CD4-positive, alpha-beta T cell treated with Interleukin-15 for 4 hours (primary cell): ENCODE measurements around the gene SFXN4.
"Not testable (repeated sequence)": the region's sequence is repeated elsewhere in the genome, so short reads cannot be mapped to it uniquely, and the experiment has no call there.

ENCODE experiments used
- DNase-seq: peaks from one replicate; pipeline ENCODE4 v3.0.0-alpha.2; 2020; ENCODE audit warnings: low spot score

The SFXN4 gene

DNA sequence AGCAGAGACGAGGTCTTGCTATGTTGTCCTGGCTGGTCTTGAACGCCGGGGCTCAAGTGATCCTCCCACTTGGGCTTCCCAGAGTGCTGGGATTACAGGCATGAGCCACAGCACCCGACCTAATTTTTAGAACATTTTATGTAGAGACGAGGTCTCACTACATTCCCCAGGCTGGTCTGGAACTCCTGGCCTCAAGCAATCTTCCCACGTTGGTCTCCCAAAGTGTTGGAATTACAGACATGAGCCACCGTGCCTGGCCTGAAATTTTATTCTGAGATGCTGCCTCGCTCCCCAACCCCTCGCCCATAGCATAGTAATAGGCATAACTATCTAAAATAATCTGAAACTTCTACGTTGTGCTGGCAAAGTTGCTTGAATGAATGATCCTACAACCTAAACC is 21.9 kb downstream of the SFXN4 start:
- no peak for DNase-seq

DNA sequence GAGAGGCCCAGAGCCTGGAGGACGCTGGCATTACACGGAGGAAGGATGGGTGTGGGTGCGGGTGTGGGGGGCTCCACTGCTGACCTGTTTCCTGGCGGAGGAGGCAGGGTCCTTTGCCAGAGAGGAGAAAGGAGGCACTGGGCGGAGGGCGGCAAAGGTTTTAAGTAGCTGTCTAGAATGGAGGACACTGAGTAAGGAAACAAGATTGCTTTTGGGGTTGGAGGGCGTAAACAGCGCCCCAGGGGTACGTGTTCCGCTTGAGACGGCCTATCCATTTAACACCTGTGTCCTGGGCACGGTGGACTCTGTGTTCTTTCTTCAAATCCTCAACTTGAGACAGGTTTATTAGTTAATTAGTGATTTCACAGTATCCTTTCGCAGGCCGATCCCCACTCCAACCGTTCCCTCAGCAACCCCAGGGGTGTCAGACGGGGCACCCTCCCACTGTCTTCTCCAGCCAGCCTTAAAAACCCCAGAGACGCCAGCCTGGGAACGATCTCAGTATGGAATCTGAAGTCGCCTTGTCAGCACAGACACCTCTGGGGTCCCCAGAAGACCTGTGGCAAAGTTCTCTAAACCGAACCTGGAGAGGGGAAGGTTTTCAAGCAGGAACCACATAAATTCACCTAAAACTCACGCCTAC is 24.8 kb downstream of the SFXN4 start:
- DNase-seq: no peak

DNA sequence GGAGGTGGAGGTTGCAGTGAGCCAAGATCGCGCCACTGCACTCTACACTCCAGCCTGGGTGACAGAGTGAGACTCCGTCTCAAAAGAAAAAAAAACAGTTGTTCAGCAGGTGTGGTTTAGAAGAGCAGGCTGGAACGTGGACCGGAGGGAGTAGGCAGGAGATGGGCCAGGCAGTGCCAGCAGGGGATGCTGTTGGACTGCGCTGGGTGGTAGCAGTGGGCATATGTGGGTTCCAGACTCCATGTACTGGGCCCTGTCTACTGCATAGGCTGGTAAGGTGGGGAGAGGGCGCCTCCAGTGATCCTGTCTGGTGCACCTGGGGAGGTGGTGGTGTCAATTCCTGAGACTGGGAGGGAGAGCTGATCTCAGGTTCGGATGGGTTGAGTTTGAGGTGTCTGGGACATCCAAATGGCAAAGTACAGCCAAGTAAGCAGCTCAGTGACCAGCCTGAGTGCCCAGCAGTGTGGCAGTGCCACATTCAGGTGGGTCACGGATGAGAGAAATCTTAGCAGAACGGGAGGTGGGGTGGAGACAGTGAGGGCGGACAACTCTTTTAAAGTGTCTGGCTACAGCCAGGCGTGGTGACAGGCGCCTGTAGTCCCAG is 25.9 kb downstream of the SFXN4 start:
- peak; percentile 50 for DNase-seq

DNA sequence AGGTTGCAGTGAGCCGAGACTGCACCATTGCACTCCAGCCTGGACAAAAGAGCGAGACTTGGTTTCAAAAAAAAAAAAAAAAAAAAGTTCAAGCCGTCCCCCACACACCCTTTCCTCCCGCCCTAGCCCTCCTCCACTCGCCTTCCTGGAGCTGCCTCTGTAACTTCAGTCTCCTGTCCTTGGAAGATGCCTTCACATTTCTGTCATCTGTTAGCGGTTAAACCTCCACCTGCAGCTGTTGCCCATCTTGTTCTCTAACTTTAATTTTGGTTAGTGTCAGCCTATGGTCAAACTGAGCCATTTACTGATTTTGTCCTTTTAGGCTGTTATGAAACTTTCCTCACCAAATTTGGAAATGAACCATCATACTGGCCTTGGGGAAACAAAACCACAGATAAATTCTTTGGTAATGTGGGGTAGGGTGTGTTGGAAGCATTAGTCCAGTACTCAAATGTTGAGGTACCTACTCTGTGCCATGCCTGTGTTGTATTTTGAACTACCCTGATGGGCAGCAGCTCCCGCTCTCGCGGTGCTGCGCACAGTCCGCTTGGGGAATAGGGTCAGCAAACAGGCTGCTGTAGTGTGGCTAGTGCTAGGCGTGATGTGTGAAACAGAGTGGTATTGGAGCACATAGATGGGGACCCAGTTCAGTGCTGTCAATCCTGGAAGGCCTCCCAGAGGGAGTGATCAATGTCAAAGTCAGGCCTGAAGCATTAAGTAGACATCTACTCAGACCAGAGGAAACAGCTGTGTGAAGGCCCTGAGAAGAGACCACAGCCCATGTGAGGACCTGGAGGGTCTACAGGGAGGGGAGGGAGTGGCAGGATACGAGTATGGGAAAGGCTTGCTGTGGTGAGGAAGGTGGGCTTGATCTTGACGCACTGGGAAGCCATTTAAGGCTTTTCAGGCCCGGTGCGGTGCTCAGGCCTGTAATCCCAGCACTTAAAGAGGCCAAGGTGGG is 26.9 kb downstream of the SFXN4 start:
- DNase-seq: no peak

DNA sequence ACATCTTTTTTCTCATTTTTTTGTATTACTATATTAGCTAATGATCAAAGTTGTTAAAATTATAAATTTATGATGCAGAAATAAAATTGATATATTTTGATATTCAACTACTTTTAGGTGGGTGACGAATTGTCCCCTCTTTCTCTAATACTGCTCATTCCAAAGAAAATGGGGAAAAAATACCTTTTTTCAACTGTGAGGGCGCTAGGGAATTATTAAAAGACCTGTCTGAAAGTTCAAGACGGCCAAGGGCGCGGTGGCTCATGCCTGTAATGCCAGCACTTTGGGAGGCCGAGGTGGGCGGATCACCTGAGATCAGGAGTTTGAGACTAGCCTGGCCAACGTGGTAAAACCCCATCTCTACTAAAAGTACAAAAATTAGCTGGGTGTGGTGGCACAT is 27.6 kb downstream of the SFXN4 start:
- not testable (repeated sequence) for DNase-seq

DNA sequence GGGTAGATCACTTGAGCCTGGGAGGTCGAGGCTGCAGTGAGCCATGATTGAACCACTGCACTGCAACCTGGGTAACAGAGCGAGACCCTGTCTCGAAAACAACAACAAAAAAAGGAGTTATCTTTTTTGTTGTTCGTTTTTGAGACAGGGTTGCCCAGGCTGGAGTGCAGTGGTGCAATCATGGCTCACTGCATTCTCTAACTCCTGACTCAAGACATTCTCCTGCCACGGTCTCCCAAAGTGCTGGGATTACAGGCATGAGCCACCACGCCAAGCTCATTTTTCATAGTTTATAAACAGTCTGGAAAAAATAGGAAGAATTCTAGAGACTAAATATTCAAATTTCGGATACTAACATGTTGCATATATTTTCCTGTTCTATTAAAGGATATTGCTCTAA is 29.4 kb downstream of the SFXN4 start:
- DNase-seq: no peak

DNA sequence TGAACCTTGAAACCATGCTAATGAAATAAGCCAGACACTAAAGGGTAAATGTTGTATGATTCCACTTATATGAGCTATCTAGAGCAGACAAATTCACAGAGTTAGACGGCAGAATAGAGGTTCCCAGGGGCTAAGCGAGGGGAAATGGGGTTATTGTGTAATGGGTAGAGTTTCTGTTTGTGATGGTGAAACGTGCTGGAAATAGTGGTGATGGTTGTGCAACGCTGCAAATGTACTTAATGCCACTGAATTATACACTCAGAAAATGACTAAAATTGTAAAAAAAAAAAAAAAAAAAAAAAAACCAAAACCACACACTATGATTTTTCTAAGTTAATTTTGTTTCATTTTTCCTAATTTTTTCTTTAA is 30.0 kb downstream of the SFXN4 start:
- DNase-seq: no peak

DNA sequence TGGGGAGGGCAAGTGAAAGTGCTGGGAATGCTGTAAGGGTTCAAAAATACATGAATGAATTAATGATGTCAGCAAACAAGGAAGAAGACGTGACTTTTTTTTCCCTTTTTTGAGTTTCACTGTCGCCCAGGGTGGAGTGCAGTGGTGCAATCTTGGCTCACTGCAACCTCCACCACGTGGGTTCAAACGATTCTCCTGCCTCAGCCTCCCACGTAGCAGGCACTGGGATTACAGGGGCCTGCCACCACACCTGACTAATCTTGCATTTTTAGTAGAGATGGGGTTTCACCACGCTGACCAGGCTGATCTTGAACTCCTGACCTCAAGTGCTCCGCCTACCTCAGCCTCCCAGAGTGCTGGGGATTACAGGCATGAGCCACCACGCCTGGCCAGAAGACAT is 31.6 kb downstream of the SFXN4 start:
- DNase-seq: no peak

DNA sequence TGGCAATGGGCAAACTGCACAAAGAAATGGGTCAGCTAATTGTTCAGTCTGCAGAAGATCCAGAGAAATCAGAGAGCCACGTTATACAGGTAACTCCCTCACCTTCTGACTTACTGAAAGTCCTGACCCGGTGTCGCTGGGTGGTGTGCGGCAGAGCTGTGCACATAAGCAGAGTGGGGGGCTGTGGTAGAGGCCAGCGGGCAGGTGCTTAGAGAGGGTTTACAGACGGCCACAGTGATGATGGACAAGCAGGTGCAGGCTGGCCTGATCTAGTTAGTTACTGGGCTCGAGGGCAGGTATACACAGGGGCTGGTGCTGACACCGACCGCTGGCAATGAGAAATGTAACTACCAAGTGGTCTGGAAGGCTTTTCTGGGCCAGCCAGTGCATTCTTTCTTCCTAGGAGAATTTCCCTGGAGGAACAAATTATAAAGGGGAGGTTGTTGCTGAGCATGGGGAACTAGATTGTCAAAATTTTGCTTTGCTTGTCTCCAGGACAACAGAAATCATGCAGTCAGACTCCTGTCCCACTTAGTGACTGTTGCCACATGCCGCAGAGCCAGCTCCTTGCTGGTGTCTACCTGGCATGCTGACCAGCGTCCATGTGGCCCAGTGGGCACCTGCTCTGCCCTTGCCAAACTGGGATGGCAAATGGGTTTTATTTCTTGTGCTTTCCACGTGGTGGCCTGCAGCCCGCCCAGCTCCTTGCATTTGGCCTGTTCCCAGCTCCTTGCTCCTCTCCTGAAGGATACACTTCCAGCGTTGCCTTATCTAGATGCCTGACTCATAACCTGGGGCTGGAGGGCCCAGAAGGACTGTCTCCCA is 32.8 kb downstream of the SFXN4 start:
- no peak for DNase-seq

DNA sequence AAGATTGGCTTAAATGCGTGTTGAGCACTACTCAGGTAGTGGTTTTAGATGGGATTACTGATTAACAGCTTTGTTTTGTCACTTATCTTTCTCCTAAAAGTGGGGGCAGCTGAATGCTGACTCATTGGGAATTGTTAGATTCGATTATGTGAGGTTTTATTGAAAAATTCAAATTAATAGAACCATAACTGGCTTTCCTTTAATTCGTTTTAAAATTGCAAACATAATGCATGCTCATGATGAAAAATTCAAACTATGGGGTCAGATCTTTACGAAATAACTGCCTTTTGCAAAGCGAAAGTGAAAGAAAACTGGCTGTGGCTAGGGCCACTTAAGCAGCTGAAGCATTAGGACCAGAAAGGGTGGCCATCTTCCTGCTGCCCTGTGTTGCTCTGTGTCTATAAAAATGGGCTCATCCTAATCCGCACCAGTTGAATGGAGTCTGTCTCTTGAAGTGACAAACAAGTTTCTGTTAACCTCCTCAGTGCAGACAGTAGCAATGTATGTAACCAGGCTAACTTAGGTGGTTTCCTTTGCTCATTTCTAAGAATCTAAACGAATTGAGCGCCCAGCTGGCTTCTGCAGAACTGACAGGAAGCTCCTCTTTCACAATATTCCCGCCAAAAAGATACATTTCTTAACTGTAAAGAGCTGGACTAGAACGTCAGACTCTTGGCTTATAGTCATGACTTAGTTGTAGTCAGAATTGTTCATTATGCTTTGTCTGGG is 33.8 kb downstream of the SFXN4 start:
- DNase-seq: peak; percentile 78

DNA sequence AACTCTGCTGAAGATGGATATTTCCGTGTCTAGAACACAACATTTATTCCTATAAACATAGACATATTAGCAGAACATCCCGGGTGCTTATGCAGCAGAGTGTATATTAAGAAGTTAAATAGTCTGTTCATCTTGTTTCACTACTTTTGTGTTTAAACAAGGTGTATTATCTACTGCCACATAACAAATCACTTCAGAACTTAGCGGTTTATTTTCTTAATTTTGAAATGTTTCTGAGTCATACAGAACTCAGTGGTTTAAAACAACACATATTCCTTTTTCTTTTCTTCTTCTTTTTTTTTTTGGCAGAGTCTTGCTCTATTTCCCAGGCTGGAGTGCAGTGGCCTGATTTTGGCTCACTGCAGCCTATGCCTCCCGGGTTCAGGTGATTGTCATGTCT is 35.8 kb downstream of the SFXN4 start:
- no peak for DNase-seq

DNA sequence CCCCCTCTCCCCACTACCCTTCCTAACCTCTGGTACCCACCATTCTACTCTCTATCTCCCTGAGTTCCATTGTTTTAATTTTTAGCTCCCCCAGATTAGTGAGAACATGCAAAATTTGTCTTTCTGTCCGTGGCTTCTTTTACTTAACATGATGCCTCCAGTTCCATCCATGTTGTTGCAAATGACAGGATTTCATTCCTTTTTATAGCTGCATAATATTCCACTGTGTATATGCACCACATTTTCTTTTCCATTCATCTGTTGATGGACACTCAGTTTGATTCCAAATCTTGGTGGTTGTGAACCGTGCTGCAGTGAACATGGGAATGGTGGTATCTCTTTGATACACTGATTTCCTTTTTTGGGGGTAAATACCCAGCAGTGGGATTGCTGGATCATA is 39.6 kb downstream of the SFXN4 start:
- no peak for DNase-seq

DNA sequence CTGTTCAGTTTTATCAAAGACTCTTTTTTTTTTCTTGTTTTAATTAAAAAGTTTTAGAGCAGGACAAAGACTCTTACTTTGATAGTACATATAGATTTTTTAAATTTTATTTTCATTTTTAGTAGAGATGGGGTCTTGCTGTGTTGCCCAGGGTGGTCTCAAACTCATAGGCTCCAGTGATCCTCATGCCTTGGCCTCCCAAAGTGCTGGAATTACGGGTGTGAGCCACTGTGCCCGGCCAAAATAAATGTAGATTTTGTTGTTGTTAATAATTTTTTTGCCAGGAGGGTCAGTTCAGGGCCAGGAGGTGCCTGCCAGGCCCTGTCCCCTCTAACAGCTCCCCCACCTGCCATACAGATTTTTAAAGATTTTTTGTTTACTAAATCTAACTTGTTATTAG is 44.6 kb downstream of the SFXN4 start:
- DNase-seq: no peak

DNA sequence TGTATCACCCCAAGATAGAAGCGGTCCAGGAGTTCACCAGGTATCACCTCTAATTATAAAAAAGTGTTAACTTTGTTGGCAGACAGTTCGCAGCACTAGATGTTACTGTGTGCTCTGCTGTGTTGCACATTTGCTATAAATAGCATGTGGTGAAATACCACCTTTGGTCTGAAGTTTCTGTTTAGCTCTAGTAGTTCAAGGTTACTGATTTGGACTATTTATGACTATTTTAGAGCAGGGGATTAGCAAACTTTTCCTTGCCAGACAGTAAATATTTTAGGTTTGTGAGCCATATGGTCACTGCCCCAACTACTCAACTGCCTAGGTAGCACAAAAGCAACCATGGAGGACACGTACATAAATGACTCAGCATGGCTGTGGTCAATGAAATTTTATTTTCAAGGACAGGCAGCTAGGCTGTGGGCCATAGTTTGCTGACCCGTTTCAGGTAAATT is 45.1 kb downstream of the SFXN4 start:
- peak; percentile 20 for DNase-seq

DNA sequence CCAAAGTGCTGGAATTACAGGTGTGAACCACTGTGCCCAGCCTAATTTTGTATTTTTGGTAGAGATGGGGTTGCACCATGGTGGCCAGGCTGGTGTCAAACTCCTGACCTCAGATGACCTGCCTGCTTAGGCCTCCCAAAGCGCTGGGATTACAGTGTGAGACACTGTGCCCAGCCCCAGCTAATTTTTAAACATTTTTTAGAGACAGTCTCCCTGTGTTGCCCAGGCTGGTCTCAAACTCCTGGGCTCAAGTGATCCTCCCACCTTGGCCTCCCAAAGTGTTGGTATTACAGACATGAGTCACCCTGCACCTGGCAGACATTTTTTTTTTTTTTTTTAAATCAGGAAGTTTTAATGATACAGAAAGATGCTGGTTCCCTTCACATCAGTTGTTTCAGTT is 46.1 kb downstream of the SFXN4 start:
- DNase-seq: no peak

DNA sequence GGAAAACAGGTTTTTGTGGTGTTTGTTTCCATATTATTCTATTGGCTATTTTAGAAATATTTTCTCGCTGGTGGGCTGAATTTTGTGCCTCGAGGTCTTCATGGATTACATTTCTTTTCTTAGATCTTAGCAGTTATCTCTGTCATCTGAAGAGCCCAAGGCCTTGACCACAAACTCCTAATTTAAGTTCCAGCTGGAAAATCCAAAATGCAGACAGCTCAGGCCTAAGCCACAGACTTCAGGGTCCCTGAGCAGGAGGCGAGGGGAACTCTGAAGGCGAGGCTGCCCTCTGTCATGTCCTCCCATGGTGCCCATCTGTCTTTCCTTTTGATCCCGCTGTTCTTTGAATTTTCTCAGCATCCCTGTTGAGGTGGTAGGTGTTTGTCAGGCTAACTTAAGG is 47.3 kb downstream of the SFXN4 start:
- DNase-seq: no peak

DNA sequence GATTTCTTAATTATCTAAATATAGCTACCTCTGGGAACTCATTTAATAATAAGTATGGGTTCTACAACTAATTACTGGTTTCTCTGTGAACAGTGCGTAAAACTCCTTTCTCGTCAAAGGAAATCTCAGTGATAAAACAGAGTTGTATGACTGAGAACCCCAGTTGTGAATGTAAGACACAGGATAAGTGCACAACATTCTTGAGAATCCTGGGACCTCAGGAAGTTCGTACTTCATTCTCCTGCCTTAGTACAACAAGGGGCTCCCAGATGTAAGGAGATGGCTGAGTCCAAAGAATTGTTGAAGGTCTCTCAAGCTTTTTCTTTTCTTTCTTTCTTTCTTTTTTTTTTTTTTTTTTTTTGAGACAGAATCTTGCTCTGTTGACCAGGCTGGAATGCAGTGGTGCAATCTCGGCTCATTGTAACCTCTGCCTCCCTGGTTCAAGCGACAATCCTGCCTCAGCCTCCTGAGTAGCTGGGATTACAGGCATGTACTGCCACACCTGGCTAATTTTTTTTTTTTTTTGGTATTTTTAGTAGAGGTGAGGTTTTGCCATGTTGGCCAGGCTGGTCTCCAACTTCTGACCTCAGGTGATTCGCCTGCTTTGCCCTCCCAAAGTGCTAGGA is 49.1 kb downstream of the SFXN4 start:
- DNase-seq: no peak

DNA sequence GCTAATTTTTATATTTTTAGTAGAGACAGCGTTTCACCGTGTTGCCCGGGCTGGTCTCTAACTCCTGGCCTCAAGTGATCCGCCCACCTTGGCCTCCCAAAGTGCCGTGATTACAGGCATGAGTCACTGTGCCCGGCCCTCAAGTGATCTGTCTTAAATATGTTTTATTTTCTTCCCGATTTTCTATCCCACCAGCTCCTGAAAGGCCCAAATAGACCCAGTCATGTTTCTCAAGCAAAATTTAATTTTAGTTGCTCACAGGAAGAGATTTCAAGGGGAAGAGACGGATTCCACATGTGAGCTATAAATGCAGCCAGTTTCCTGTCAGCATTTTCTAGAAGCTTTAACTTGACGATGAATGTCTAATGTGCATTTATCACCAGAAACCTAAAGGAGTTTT is 49.6 kb downstream of the SFXN4 start:
- no peak for DNase-seq

DNA sequence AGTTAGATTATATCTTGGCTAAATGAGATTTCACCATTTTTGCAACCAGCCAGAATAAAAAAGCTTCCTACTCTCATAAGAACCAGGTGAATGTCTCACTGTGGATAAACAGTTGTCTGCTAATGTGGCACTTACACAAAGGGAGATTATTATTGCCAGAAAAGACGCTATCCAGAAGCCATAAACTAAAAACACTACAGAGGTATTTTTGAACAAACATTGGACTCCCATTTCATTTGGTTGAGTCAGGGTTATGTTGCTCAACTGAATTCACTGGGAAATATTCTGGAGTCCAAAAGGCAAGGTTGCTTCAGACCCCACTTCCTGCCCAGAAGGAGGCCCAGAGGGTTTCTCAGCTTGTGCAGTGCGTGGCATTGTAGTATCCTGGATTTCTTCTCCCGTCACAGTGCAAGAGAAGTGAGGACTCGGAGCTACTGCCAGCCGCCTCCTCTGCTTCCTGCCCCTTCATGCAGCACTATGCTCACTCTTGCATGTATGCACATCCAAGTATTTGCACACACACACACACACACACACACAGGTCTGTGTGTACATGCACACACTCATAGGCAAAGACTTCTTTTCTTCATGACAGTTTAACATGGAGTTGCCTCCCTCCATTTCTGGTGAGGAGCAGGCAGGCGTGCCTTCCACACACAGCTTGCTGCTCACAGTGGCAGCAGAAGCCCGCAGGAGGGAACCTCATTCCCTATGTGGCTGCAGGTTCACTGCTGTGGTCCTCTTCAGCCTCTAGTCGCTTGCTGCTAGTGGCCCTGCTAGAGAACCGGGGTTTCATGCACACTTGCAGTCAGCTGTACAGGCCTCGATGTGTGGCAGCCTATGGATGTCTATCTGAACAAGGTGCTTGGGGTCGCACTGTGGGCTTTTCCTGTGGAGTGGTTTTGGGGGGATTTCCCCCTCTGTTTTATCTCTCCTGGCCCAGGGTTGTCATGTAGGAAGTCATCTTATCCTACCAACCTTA is 51.5 kb downstream of the SFXN4 start:
- DNase-seq: no peak

DNA sequence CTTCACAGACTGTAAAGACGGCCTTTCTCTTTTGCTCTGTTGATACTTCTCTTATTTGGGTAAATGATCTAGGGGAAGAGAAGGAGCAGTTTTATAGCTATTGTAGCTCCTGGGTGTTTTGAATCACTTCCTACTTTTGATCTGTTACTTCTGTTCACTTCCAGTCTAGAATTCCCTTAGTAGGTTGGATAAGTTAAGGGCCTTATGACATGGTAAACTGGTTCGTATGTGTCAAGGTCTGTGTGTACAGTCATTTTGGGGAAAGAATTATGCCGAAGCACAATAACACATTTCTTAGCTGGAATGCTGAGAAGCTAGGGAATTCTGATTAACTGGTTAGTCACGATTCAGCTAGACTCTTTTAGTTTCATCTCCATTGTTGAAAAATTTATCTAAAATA is 53.5 kb downstream of the SFXN4 start:
- DNase-seq: no peak
